ENCODE results near the gene CILP2. TPM values are rescaled to one million over a fixed set of nuclear protein-coding genes. Genes with fewer than 3 reads are reported as not detected.
A peak's percentile ranks its signal among the peaks of the same experiment; 100 is the strongest.

CILP2 gene
- total RNA-seq, 1 donor from 2014 or later, result 0.50 TPM

- intact Hi-C loops (cut with micrococcal nuclease), result no loop called here
- no peak for DNase-seq
- ATAC-seq, result no peak
These were observed 15.6 kb downstream of the CILP2 start for GRCh38 chr19:19553670-19554069.

DNA sequence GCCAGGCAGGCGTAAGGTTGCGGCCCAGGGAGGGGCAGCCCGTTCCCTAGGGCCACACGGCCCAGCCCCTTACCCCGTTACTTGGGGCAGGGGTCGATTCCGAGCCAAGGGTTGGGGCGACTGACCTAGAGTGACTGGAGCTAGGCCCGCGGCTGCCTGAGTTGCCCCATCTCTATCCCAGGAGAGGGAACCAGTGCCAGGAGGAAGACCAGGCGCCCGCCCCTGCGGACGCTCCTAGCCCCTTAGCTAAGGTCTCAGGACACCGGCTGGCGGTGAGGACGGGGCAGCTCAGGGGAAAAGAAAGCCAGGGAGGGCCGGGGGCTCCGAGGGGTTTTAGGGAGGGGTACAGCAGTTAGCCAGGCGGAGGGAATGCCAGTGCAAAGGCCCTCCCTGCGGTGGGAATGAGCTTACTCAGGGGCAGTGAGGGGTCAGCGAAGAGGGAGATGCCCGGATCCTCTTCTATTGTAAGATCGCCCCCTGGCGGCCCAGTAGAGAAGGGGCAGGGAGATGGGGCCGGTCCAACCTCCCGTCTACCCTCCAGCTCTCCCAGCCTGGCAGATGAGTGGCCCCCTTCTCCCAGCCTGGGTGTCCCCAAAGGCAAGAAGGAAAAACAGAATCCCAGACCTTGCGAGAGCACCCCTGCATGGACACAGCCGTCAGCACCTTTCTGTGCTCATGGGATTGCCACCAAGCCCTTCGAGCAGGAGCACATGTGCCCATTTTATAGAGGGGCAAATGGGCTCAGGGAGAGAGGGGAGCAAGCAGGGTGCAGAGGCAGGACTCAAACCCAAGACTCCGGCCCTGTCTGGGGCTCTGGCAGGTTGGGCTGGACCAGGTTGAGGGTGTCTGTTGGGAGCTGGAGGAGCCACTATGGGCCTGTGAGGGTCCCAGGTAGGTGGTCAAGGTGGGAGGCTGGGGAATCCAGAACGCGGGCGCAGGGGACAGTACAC, 16.3 kb downstream of the CILP2 start:
- DNase-seq, result peak; percentile 70
- peak; percentile 70 for ATAC-seq
- intact Hi-C loops (cut with micrococcal nuclease), result no loop called here

DNA sequence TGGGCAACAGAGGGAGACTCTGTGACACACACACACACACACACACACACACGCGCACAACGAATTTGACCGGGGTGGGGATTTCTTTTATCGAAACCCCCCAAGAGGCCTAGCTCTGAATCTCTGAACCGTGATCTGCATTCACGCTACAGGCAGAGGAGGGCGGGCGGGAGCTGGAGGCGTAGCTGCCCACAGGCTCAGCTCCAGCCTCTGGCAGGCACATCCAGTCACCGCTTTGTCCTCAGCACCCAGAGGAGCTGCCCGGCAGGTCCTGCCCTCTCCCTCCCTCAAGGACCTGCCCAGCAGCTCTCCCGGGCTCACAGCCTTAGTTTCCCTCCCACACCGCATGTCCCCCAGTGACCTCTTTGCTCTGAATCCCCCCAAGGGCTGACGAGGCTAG, 20.0 kb downstream of the CILP2 start:
- ATAC-seq (no peak), DNase-seq (no peak)
- intact Hi-C loops (cut with micrococcal nuclease), result no loop called here

- DNase-seq (no peak), ATAC-seq (no peak)
- intact Hi-C loops (cut with micrococcal nuclease), result no loop called here
These were observed 20.6 kb downstream of the CILP2 start for GRCh38 chr19:19558636-19559035.

- ATAC-seq, result no peak
- intact Hi-C loops (cut with micrococcal nuclease), result no loop called here
- no peak for DNase-seq
These were observed 21.9 kb downstream of the CILP2 start for GRCh38 chr19:19559931-19560330.

GRCh38 chr19:19561946-19562664, 24.0 kb downstream of the CILP2 start:
- ATAC-seq, result no peak
- intact Hi-C loops (cut with micrococcal nuclease), result no loop called here
- DNase-seq, result no peak

DNA sequence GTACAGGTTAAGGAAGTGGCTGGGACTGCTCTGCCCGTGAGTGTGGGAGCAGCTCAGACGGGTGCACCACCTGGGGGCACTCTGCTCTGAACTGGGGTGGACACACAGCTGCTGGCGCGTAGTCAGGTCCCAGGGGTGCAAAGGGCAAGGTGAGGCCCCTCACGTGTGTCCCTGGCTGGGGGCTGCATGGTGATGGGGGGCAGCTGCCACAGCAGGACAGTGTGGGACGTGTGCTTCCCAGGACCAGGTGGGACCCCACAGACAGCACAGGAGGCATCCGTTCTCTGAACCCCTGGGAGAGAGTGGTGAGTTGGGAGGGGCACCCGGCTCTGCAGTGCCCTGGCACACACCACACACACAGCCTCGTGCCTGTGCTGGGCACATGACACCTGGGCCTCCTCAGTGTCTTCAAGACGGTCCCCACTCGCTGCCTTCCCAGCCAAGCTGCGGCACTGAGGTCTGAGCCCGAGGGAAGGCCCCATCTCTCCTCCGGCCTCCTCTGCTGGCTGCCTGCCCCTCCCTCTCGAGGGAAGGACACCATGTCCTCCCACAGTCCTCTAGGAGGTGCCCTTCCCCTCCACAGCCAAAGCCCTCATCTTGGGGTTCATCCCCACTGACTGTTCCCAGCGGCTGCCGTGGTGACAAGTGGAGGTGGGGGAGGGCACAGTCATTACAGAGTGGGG, 24.7 kb downstream of the CILP2 start:
- intact Hi-C loops (cut with micrococcal nuclease), result no loop called here
- DNase-seq (no peak), ATAC-seq (no peak)

DNA sequence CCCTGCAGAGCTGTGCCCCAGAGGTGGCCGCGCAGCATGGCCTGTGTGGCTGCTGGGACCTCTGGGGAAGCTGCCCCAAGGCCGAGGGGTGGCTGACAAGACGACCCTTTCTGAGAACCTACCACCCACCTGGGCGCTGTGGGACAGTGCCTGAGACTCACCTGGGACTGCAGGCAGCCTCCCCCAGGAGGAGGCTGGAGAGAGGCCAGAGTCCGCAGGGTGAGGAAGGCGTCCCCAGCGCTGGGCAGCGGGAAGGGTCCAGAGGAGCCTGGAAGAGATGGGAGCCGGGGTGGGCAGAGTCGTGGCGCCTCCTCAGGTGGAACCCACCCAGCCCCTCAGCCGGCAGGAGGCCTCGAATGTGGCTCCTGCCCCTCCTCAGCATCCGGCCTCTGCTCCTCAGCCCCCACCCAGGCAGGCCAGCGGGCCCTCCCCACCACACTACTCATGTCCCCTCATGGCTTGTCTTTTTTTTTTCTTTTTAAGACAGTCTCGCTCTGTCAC, 25.3 kb downstream of the CILP2 start:
- ATAC-seq, result no peak
- no peak for DNase-seq
- intact Hi-C loops (cut with micrococcal nuclease), result no loop called here

- ATAC-seq, result no peak
- intact Hi-C loops (cut with micrococcal nuclease), result no loop called here
These were observed 28.2 kb downstream of the CILP2 start for GRCh38 chr19:19566306-19566705.

GRCh38 chr19:19567391-19567790, 29.3 kb downstream of the CILP2 start:
- intact Hi-C loops (cut with micrococcal nuclease), result no loop called here
- ATAC-seq (no peak), DNase-seq (no peak)

More at GRCh38 chr19:19566306-19566705, 28.2 kb downstream of the CILP2 start:
- no peak for DNase-seq

- DNase-seq (no peak), ATAC-seq (no peak)
- intact Hi-C loops (cut with micrococcal nuclease), result no loop called here
These were observed 31.0 kb downstream of the CILP2 start for GRCh38 chr19:19568802-19569756.

DNA sequence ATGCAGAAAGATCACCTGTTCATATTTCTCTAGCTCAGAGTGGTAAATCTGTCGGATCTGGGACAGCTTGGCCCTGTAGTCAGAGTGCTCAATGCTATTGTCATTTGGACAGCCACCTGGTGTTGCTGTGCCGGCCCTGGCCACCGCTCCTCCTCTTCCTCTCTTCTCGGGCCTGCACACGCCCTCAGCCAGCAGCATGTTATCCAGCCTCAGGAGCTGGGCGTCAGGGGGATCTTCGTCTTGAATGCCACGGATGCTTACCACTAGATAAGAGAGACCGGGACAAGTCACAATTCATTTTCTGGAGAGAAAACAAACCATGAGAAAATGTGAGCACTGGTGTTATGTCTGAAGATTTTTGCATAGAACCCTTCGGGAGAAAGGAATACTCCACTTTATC, 32.5 kb downstream of the CILP2 start:
- ATAC-seq (no peak), DNase-seq (no peak)
- intact Hi-C loops (cut with micrococcal nuclease), result no loop called here

DNA sequence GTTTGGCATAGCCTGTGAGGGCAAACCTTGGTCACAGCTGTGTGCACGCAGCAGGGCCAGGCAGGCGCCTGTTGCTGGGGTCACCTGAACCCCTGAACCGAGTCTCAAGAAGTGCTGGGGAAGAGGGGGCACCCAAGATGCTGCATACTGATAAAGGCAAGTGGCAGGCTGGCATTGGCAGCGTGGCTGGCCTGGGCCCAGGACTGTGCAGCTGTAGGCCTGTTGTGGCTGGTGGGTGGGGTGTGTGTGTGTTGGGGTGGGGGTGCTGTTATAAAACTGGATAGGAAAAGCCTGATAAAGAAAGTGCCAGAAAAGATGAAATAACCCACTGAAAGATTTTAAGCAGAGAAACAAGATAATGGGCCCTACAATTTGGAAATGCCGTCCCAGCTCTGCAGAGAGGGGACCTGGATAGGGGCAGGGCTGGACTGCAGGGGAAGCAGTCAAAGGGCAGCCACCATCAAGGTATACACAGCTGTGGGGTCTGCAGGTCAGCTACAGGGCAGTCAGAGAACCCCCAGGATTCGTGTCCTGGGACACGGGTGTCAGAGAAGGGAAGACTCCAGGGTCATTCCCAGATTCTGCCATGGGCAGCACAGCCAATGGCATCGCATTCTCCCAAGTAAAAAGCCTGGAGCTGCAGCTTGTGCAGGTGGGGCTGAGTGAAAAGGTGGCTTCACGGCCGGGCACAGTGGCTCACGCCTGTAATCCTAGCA, 33.2 kb downstream of the CILP2 start:
- no peak for DNase-seq
- ATAC-seq, result no peak
- intact Hi-C loops (cut with micrococcal nuclease), result no loop called here

DNA sequence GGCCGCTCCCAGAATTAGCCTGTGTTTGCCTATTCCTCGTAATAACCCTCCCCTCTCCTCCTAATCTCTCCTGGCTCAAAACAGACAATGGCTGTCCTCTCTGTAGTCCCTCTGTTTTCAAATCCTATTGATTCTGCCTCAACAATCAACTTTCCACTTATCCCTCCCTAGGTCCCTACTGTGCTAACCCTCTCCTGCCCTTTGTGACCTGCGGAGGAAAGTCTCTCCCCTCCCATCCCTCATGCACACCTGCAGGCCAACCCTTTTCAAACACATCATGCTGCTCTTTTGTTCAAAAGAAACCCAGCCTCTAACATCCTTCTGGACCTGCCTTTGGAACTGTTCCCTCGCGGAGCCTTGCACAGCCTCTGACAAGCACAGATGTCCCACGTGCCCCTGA, 37.3 kb downstream of the CILP2 start:
- DNase-seq, result no peak
- no peak for ATAC-seq
- intact Hi-C loops (cut with micrococcal nuclease), result no loop called here

DNA sequence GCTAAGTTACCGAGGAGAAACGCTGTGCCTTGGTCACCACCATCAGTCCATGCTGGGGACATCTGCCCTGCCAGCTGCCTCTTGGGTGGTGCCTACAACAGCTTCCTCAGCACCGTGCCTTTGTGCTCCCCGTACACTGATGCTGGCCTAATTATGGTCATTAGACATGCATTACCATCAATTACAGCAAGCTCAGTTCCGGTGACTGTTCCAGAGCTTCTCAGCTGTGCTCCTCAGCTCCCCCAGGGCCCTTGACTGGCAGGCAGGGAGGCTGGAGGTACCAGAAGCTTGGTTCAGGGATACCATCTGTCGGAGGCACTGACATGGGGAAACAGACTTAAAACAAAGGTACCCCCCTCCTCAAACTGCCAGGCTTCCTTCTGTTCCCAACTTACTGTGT, 40.2 kb downstream of the CILP2 start:
- DNase-seq (no peak), ATAC-seq (no peak)
- intact Hi-C loops (cut with micrococcal nuclease), result no loop called here

- ATAC-seq, result no peak
- intact Hi-C loops (cut with micrococcal nuclease), result no loop called here
- DNase-seq, result no peak
These were observed 41.7 kb downstream of the CILP2 start for GRCh38 chr19:19579533-19580361.

DNA sequence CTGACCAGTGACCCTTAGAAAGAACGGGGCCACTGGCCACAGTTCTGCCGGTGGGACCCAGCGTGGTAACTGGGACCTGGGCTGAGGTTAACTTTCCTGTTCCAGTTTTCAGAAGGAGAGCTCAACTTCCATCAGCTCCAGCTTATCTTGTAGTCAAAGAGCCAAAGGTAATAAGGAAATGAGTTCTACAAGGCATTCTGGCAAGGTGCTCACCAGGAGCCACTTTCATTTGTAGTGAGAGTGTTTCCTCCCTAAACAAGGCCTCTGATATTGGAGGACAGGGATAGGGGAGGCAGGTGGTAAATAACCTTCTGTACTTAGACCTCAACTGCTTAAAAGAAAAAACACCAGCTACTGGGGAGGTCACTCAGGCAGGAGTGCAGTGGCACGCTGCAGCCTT, 42.4 kb downstream of the CILP2 start:
- intact Hi-C loops (cut with micrococcal nuclease), result no loop called here
- DNase-seq (no peak), ATAC-seq (no peak)

All from left ventricle myocardium superior (tissue), 1 donor.